ENCODE data around the gene SERPINB6.
"Not testable (repeated sequence)": the region's sequence is repeated elsewhere in the genome, so short reads cannot be mapped to it uniquely, and the experiment has no call there.

The SERPINB6 gene

GRCh38 chr6:2976060-2976459 lies 4.7 kb upstream of the SERPINB6 start:
- no peak for DNase-seq

DNA sequence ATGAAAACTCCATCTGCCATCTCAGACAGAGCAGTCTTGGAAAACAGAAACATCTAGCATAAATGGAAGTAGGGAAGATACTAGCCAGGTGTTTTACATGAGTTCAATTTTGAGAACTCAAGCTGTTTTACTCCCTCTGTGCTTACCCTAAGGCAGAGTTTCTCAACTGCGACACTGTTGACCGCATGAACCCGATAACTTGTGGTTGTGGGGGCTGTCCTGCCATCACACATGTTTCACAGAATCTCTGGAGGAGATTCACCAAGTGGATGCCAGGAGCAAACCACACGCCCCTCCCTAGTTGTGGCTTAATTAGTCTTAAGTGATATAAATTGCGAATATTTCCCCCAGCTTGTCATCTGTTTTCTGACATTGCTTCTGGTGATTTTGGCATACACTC lies 2.3 kb upstream of the SERPINB6 start:
- no peak for DNase-seq

DNA sequence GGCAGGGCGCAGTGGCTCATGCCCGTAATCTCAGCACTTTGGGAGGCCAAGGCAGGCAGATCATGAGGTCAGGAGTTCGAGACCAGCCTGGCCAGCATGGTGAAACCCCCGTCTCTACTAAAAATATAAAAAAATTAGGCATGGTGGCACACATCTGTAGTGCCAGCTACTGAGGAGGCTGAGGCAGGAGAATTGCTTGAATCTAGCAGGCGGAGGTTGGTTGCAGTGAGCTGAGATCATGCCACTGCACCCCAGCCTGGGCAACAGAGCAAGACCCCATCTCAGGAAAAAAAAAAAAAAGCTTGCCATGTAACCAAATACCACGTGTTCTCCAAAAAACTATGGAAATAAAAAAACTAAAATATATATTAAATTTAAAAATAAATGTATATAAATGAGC lies 1.8 kb upstream of the SERPINB6 start:
- DNase-seq = not testable (repeated sequence)

- not testable (repeated sequence) for DNase-seq
Measured at GRCh38 chr6:2972685-2973084, 1.3 kb upstream of the SERPINB6 start.

DNA sequence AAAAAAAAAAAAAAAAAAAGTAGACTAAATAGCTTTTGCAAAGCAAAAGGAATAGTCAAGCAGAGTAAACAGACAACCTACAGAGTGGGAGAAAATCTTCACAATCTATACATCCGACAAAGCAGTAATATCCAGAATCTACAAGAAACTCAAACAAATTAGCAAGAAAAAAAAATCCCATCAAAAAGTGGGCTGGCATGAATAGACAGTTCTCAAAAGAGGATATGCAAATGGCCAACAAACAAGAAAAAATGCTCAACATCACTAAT lies 786 bp upstream of the SERPINB6 start:
- not testable (repeated sequence) for DNase-seq

GRCh38 chr6:2970753-2971419 lies 481 bp downstream of the SERPINB6 start:
- no peak for DNase-seq

DNA sequence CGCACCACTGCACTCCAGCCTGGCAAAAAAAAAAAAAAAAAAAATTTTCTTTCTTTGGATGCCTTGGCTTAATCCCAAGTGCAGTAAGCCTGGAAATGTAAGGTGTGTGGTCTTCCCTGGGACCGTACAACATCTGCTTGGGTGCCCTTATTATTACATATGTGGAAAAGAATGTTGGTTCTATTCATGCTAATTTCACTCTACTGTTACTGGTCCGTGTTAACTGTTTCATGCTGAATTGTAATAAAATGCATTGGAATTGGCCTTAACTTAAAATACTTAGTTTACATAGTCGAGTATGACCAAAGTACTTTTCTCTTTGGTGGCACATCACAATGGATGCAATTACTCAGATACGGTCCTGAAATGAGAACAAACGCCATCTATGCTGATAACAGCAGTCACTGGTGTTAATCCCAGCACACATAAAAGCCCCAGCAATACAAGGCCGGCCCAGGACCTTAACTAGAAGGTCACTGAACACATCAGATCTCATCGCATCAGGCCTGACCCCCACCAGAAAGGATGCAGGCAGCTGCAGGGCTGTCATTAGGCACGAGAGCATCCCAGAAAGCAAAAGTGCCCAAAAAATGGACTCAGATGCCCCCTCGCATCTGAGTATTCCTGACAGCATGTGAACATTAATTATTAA lies 1.2 kb downstream of the SERPINB6 start:
- DNase-seq = no peak

DNA sequence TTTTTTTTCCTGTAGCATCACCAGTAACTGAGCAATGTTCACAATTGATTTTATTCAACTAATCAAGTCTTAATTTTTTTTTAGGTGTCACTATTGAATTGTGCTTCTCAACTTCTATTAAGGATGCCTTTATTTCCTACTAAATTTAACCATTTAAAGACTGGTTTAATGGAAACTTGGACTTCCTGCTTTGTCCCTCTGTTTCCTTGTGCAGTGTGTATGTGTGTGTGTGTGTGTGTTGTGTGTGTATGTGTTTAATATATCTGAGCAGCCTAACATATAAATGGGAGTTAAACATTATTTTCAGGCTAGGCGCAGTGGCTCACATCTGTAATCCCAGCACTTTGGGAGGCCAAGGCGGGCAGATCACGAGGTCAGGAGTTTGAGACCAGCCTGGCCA lies 1.8 kb downstream of the SERPINB6 start:
- no peak for DNase-seq

GRCh38 chr6:2968600-2969135 lies 2.7 kb downstream of the SERPINB6 start:
- no peak for DNase-seq

DNA sequence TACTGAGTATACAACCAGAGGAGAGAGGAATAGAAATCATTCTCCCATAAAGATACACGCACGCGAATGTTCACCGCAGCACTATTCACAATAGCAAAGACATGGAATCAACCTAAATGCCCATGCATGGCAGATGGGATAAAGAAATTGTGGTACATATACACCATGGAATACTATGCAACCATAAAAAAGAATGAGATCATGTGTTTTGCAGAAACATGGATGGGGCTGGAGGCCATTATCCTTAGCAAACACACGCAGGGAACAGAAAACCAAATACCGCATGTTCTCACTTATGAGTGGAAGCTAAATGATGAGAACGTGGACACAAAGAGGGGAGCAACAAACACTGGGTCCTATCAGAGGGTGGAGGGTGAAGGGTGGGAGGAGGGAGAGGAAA lies 3.4 kb downstream of the SERPINB6 start:
- no peak for DNase-seq

DNA sequence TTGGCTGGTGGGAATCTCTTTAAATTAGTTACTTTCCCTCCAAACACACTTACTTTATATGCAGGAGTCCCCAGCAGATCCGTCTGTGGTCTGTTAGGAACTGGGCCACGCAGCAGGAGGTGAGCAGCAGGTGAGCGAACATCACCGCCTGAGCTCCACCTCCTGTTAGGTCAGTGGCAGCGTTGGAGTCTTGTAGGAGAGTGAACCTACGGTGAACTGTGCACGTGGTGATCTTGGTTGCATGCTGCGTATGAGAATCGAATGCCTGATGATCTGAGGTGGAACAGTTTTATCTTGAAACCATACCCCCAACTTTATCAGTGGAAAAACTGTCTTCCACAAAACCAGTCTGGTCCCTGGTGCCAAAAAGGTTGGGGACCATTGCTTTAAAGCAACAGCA lies 5.0 kb downstream of the SERPINB6 start:
- no peak for DNase-seq

- no peak for DNase-seq
Measured at GRCh38 chr6:2964793-2965505, 6.4 kb downstream of the SERPINB6 start.

DNA sequence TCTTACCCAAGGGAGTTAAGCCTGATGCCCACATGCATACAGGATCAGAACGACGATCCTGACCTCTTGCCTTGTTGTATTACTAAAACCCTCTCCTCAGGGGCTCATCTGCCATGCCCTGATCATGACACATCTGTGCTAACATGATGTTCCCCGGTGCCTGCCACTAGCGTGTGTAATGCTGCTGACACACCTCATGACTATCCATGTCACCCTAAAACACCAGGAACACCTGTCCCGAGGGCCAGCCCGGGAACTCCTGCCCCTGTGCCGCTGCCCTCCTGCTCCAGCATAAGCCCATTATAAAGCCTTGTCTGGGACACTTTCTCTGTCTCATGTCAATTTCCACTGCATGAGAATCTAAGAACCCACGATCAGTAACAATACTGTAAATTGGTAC lies 7.6 kb downstream of the SERPINB6 start:
- DNase-seq = no peak

DNA sequence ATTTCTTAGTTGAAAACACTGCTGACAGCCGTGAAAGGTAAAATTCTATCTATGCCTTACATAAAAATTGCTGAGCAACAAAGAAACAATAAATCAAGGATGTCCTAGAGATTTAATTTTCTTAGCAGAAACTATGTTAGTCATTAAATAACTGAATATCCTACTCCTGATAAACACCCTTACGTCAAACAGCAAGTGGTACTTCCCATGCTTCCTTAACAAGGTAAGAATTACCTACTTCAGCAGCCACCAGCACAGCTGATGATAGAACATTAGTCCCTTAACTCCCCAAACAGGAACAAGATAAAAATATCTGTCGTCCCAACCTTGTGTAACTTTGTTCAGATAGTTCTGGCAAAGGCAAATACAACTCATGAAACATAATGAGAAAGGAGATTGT lies 8.7 kb downstream of the SERPINB6 start:
- DNase-seq = no peak

DNA sequence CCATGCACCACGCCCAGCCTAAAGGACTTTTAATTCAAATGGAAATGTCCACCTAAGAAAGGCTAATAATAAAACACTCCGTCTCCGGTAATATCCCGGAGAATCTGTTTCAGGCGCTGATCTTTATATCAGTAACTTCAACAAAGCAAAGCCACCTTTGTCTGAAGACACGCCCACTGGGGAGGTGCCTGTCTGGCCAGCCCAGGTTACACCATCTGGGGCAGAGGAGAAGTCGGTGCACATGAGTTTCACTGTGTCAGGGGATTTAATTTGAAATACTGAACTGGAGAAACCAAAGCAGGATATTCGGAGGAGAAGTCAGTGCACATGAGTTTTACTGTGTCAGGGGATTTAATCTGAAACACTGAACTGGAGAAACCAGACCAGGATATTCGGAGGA lies 9.4 kb downstream of the SERPINB6 start:
- DNase-seq = no peak

DNA sequence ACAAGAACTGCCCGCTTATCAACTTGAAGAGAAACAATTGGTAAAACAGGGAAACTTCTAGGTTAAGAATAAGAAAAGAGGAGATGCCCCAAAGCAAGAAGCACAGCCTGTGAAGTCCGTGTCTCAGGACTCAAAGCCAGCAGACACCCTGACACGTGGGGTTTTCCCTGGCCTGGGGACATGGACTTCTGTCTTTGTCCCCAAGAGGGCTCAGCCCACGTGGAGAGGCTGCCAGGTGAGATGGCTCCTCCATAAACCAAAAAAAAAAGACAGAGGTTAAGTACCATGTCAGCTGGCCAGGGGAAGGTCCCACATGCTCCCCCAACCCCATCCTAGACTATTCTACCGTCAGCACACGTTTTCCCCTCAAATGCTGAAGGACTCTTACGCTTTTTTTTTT lies 9.9 kb downstream of the SERPINB6 start:
- no peak for DNase-seq

DNA sequence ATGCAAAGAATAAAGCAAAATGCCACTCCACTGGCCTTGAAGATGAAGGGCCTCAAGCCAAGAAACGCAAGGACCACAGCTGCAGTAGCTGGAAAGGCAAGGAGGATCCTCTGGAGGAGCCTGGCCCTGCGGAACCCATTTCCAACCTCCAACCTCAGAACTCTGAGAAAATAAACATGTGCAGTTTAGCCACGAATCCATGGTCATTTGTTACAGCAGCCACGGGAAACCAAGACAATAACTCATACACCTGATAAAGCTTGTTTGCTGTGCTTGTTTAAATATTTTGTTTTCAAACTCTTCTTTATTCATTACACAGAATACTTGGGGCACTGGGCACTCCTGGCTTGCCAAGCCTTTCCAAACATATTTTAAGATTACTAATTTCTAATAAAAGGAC lies 10.4 kb downstream of the SERPINB6 start:
- no peak for DNase-seq

GRCh38 chr6:2959909-2960719 lies 11.3 kb downstream of the SERPINB6 start:
- no peak for DNase-seq

DNA sequence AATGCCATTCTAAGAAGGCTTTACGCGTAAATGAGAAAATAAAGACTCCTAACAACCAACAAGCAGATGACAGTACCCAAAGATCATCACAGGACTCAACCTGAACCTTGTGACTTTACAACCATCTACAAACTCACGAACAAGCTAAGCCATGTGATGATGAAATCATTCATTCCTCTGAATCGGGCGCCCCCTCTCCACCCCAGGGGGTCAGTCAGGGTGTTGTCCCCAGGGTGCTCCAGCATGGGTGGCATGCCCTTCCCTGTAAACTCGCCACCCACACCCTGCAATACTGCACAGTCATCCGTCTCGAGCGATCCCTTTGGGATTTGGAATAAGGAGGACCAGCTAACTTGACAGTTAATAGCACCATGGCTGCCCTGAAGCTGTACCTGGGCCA lies 12.6 kb downstream of the SERPINB6 start:
- DNase-seq = no peak

- DNase-seq = no peak
Measured at GRCh38 chr6:2958331-2958711, 13.0 kb downstream of the SERPINB6 start.

- DNase-seq = no peak
Measured at GRCh38 chr6:2957696-2958330, 13.6 kb downstream of the SERPINB6 start.

GRCh38 chr6:2956930-2957685 lies 14.3 kb downstream of the SERPINB6 start:
- DNase-seq = no peak

Measured in NCI-H345 (cell line).